WTC11 (cell line): ENCODE data around the gene SIGMAR1. TPM values are rescaled to one million over a fixed set of nuclear protein-coding genes. Genes with fewer than 3 reads are reported as not detected.
A peak's percentile ranks its signal among the peaks of the same experiment; 100 is the strongest.

Experiments used
- ATAC-seq: fragments of 200-7000 bp; cut with Tn5 transposase; 2 replicates; pipeline ENCODE4 v1.10.0; 2021; ENCODE audit warnings: mild to moderate bottlenecking, moderate library complexity
- CTCF ChIA-PET: fragments of 300-600 bp; sonication (Branson Sonifier 250); formaldehyde crosslinking; loops from one replicate; lab custom pipeline; 2021; ENCODE audit warnings: antibody characterized with exemption; lab: Charles Lee
- POLR2A ChIA-PET: fragments of 350-600 bp; sonication (Branson Sonifier 250); formaldehyde crosslinking; loops from one replicate; lab custom pipeline; 2021; ENCODE audit warnings: antibody characterized with exemption; lab: Charles Lee
- DNase-seq: peaks from one replicate; pipeline ENCODE4 v3.0.0; 2021; ENCODE audit warnings: low spot score
- H3K27ac Mint-ChIP-seq: 2 replicates; pipeline ENCODE4 v1.8.0; 2021; ENCODE audit warnings: mixed read lengths
- H3K27me3 Mint-ChIP-seq: 2 replicates; pipeline ENCODE4 v1.8.0; 2021; ENCODE audit warnings: low read depth, mild to moderate bottlenecking, moderate library complexity, mixed read lengths
- H3K36me3 Mint-ChIP-seq: 2 replicates; pipeline ENCODE4 v1.8.0; 2021; ENCODE audit warnings: mixed read lengths
- H3K4me1 Mint-ChIP-seq: 2 replicates; pipeline ENCODE4 v1.8.0; 2022; ENCODE audit warnings: mixed read lengths
- H3K4me3 Mint-ChIP-seq: 2 replicates; pipeline ENCODE4 v1.8.0; 2021; ENCODE audit warnings: mild to moderate bottlenecking, moderate library complexity, mixed read lengths
- H3K9me3 Mint-ChIP-seq: 2 replicates; pipeline ENCODE4 v1.8.0; 2021; ENCODE audit warnings: mixed read lengths
- AR ChIP-seq: fragments of 250-450 bp; sonication (Bioruptor Pico); IDR thresholded peaks from 2 replicates; pipeline ENCODE4 v1.9.0; 2021; ENCODE audit warnings: mild to moderate bottlenecking
- ATF1 ChIP-seq: sonication (generic); formaldehyde crosslinking; IDR thresholded peaks from 2 replicates; pipeline ENCODE4 v1.8.1; 2023; ENCODE audit warnings: mild to moderate bottlenecking, moderate library complexity, missing genetic modification reagents
- ESRRA ChIP-seq: sonication (generic); formaldehyde crosslinking; IDR thresholded peaks from 2 replicates; pipeline ENCODE4 v1.8.1; 2022; ENCODE audit warnings: mild to moderate bottlenecking, missing genetic modification reagents, borderline replicate concordance
- ETV6 ChIP-seq: sonication (generic); formaldehyde crosslinking; IDR thresholded peaks from 2 replicates; pipeline ENCODE4 v1.8.1; 2022; ENCODE audit warnings: mild to moderate bottlenecking, missing genetic modification reagents
- MYBL2 ChIP-seq: sonication (generic); formaldehyde crosslinking; IDR thresholded peaks from 2 replicates; pipeline ENCODE4 v1.8.1; 2023; ENCODE audit warnings: mild to moderate bottlenecking, moderate library complexity, missing genetic modification reagents
- NR3C1 ChIP-seq: sonication (generic); formaldehyde crosslinking; conservative IDR thresholded peaks from 2 replicates; pipeline ENCODE4 v1.8.1; 2023; ENCODE audit warnings: low read depth, mild to moderate bottlenecking, missing genetic modification reagents
- PRRX2 ChIP-seq: fragments of 250-450 bp; sonication (Bioruptor Pico); IDR thresholded peaks from 2 replicates; pipeline ENCODE4 v1.8.0; 2021; ENCODE audit warnings: mild to moderate bottlenecking
- RORB ChIP-seq: fragments of 250-450 bp; sonication (Bioruptor Pico); IDR thresholded peaks from 2 replicates; pipeline ENCODE4 v1.9.0; 2021; ENCODE audit warnings: mild to moderate bottlenecking
- USF2 ChIP-seq: sonication (generic); formaldehyde crosslinking; IDR thresholded peaks from 2 replicates; pipeline ENCODE4 v1.8.1; 2023; ENCODE audit warnings: mild to moderate bottlenecking, missing genetic modification reagents, moderate library complexity
- ZBTB21 ChIP-seq: sonication (generic); formaldehyde crosslinking; IDR thresholded peaks from 2 replicates; pipeline ENCODE4 v1.8.1; 2023; ENCODE audit warnings: mild to moderate bottlenecking, missing genetic modification reagents, borderline replicate concordance
- ZNF232 ChIP-seq: sonication (generic); formaldehyde crosslinking; IDR thresholded peaks from 2 replicates; pipeline ENCODE4 v1.8.0; 2022; ENCODE audit warnings: mild to moderate bottlenecking, missing genetic modification reagents
- ZNF396 ChIP-seq: fragments of 250-450 bp; sonication (Bioruptor Pico); IDR thresholded peaks from 2 replicates; pipeline ENCODE4 v1.8.0; 2021; ENCODE audit warnings: mild to moderate bottlenecking, moderate library complexity, borderline replicate concordance
- ZNF423 ChIP-seq: fragments of 250-450 bp; sonication (Bioruptor Pico); IDR thresholded peaks from 2 replicates; pipeline ENCODE4 v2.1.2; 2022; ENCODE audit warnings: mild to moderate bottlenecking, moderate library complexity
- total RNA-seq: library from RNA; stranded (reverse); gene quantifications from 3 replicates; pipeline ENCODE4 v1.2.3, GENCODE V29; 2021
- TF ChIP-seq, protein P1 (sequence below): fragments of 250-450 bp; sonication (Bioruptor Pico); IDR thresholded peaks from 2 replicates; pipeline ENCODE4 v1.9.0; 2021; ENCODE audit warnings: moderate library complexity, mild to moderate bottlenecking, inconsistent platforms, borderline replicate concordance
- TF ChIP-seq, protein P2 (sequence below): sonication (generic); formaldehyde crosslinking; IDR thresholded peaks from 2 replicates; pipeline ENCODE4 v1.8.0; 2022; ENCODE audit warnings: mild to moderate bottlenecking, missing genetic modification reagents
- TF ChIP-seq, protein P3 (sequence below): sonication (generic); formaldehyde crosslinking; IDR thresholded peaks from 2 replicates; pipeline ENCODE4 v1.8.0; 2023; ENCODE audit warnings: missing genetic modification reagents
- TF ChIP-seq, protein P4 (sequence below): fragments of 250-450 bp; sonication (Bioruptor Pico); IDR thresholded peaks from 2 replicates; pipeline ENCODE4 v1.8.0; 2021; ENCODE audit warnings: mild to moderate bottlenecking

The SIGMAR1 gene
- total RNA-seq, 1 experiment from 2014 or later: 108 TPM

GRCh38 chr9:34611251-34611810 is 26.3 kb downstream of the SIGMAR1 start:
- DNase-seq (no peak), ATAC-seq (peak; percentile 15)
- ChIA-PET POLR2A (interaction anchor here (1.1 kb wide), 1 partner anchor 27 kb away, joined by 3 read pairs; the partner anchor contains the start of gene SIGMAR1), CTCF (interaction anchor here (0.6 to 3.6 kb wide), 13 partner anchors 12 to 208 kb away, joined by 3 to 19 read pairs (median 3); partner anchors contain the start of gene ARID3C)
- Mint-ChIP-seq H3K9me3 (no peaks in the 10 kb centered on the region), H3K36me3 (no peaks in the 10 kb centered on the region), H3K4me1 (peaks cover 20% of the 10 kb centered on the region), H3K27me3 (peaks cover 8% of the 10 kb centered on the region), H3K4me3 (peak overlapping the region; percentile 82), H3K27ac (peak overlapping the region; percentile 82)
- TF ChIP-seq, protein P1, sequence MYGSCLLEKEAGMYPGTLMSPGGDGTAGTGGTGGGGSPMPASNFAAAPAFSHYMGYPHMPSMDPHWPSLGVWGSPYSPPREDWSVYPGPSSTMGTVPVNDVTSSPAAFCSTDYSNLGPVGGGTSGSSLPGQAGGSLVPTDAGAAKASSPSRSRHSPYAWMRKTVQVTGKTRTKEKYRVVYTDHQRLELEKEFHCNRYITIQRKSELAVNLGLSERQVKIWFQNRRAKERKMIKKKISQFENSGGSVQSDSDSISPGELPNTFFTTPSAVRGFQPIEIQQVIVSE: no peak
- TF ChIP-seq ZNF232 (CRISPR knock-in tag): 0 out of 2 replicates have a peak, but pooled peaks have one; percentile 5

- Mint-ChIP-seq H3K4me3 (peak overlapping the region; percentile 82), H3K27ac (no peak overlapping the region), H3K27me3 (peaks cover 8% of the 10 kb centered on the region), H3K9me3 (no peaks in the 10 kb centered on the region), H3K36me3 (no peaks in the 10 kb centered on the region), H3K4me1 (peaks cover 20% of the 10 kb centered on the region)
- TF ChIP-seq ZNF423 (no peak), MYBL2 (CRISPR knock-in tag) (no peak), PRRX2 (CRISPR knock-in tag) (no peak), ETV6 (no peak), ESRRA (CRISPR knock-in tag) (no peak), ZBTB21 (CRISPR knock-in tag) (no peak), AR (no peak), USF2 (CRISPR knock-in tag) (no peak), RORB (no peak), ZNF396 (CRISPR knock-in tag) (no peak), NR3C1 (CRISPR knock-in tag) (no peak), ATF1 (CRISPR knock-in tag) (no peak)
- TF ChIP-seq, protein P2, sequence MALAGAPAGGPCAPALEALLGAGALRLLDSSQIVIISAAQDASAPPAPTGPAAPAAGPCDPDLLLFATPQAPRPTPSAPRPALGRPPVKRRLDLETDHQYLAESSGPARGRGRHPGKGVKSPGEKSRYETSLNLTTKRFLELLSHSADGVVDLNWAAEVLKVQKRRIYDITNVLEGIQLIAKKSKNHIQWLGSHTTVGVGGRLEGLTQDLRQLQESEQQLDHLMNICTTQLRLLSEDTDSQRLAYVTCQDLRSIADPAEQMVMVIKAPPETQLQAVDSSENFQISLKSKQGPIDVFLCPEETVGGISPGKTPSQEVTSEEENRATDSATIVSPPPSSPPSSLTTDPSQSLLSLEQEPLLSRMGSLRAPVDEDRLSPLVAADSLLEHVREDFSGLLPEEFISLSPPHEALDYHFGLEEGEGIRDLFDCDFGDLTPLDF (CRISPR knock-in tag): no peak
- TF ChIP-seq, protein P3, sequence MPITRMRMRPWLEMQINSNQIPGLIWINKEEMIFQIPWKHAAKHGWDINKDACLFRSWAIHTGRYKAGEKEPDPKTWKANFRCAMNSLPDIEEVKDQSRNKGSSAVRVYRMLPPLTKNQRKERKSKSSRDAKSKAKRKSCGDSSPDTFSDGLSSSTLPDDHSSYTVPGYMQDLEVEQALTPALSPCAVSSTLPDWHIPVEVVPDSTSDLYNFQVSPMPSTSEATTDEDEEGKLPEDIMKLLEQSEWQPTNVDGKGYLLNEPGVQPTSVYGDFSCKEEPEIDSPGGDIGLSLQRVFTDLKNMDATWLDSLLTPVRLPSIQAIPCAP (CRISPR knock-in tag): no peak
- TF ChIP-seq, protein P4, sequence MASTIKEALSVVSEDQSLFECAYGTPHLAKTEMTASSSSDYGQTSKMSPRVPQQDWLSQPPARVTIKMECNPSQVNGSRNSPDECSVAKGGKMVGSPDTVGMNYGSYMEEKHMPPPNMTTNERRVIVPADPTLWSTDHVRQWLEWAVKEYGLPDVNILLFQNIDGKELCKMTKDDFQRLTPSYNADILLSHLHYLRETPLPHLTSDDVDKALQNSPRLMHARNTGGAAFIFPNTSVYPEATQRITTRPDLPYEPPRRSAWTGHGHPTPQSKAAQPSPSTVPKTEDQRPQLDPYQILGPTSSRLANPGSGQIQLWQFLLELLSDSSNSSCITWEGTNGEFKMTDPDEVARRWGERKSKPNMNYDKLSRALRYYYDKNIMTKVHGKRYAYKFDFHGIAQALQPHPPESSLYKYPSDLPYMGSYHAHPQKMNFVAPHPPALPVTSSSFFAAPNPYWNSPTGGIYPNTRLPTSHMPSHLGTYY (CRISPR knock-in tag): no peak
- DNase-seq: no peak
- ChIA-PET CTCF (interaction anchor here (0.6 to 3.6 kb wide), 10 partner anchors 12 to 207 kb away, joined by 3 to 19 read pairs (median 3); partner anchors contain the start of gene ARID3C), POLR2A (interaction anchor here (1.1 kb wide), 1 partner anchor 27 kb away, joined by 3 read pairs; the partner anchor contains the start of gene SIGMAR1)
- ATAC-seq: no peak
Observed at GRCh38 chr9:34610434-34611206, 27.0 kb downstream of the SIGMAR1 start.
